Measurements from ENCODE around the gene SLC4A4. TPM values are rescaled to one million over a fixed set of nuclear protein-coding genes. Genes with fewer than 3 reads are reported as not detected.

Gene SLC4A4
- total and polyA plus RNA-seq, 3 experiments from 2014 or later, result 1.2 to 9.1 (median 1.3) TPM

GRCh38 chr4:71300964-71301363 is 37.9 kb upstream of the SLC4A4 start:
- CTCF ChIA-PET, result no interaction called here

DNA sequence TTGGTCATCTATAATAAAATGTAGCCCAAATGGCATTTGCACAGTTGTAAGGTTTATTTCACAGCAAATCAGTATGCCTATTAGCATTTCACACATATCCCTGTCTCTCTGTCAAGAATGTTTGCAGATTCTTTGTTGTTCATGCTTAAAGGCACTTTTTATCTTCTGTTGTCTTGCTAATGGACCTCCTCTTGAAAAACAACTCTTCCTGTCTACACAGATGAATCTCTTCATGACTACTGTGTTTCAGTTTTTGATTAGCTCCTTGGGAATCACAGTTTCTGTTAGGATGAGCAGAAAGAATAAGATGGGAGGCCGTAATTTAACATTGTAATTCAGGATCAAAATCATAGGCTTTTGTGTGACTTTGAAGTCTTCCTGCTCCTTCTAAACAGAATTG is 35.5 kb upstream of the SLC4A4 start:
- H3K27ac Mint-ChIP-seq, result no peak overlapping the region
- H3K9me3 ChIP-seq (ENCODE audit: low read length), result no peaks in the 10 kb centered on the region
- no peak overlapping the region for H3K4me3 Mint-ChIP-seq

More at GRCh38 chr4:71300964-71301363, 37.9 kb upstream of the SLC4A4 start:
- no peaks in the 10 kb centered on the region for H3K9me3 ChIP-seq (ENCODE audit: low read length)
- Mint-ChIP-seq H3K9me3 (no peaks in the 10 kb centered on the region), H3K4me3 (no peak overlapping the region), H3K27me3 (no peaks in the 10 kb centered on the region), H3K27ac (no peak overlapping the region), H3K4me1 (peaks cover 2 to 9% (median 6%) of the 10 kb centered on the region in 3 donors), H3K36me3 (peaks cover 0 to 1% (median 0%) of the 10 kb centered on the region in 3 donors)
- no peaks in the 10 kb centered on the region for H3K36me3 ChIP-seq (ENCODE audit: insufficient read depth, low read length)
- POLR2A ChIA-PET, result no interaction called here
- H3K4me1 ChIP-seq (ENCODE audit: insufficient read depth, low read length), result no peaks in the 10 kb centered on the region
- H3K27ac ChIP-seq (ENCODE audit: low read depth, low read length), result no peak overlapping the region
- no peaks in the 10 kb centered on the region for H3K27me3 ChIP-seq (ENCODE audit: insufficient read depth, low read length, poor library complexity, severe bottlenecking)
- no peak overlapping the region for H3K4me3 ChIP-seq (ENCODE audit: low read length)
- no peak for DNase-seq

GRCh38 chr4:71303850-71304249 is 35.0 kb upstream of the SLC4A4 start:
- peaks cover 2 to 6% (median 6%) of the 10 kb centered on the region in 3 donors for H3K4me1 Mint-ChIP-seq
- no peak overlapping the region for H3K4me3 Mint-ChIP-seq
- Histone ChIP-seq H3K4me1 (ENCODE audit: insufficient read depth, low read length) (no peaks in the 10 kb centered on the region), H3K27ac (ENCODE audit: low read depth, low read length) (no peak overlapping the region), H3K4me3 (ENCODE audit: low read length) (no peak overlapping the region), H3K36me3 (ENCODE audit: insufficient read depth, low read length) (no peaks in the 10 kb centered on the region), H3K27me3 (ENCODE audit: insufficient read depth, low read length, poor library complexity, severe bottlenecking) (no peaks in the 10 kb centered on the region), H3K9me3 (ENCODE audit: low read length) (no peaks in the 10 kb centered on the region)
- H3K9me3 Mint-ChIP-seq, result no peaks in the 10 kb centered on the region
- H3K27ac Mint-ChIP-seq, result no peak overlapping the region
- POLR2A ChIA-PET, result no interaction called here
- DNase-seq, result no peak
- H3K36me3 Mint-ChIP-seq, result peaks cover 0 to 3% (median 1%) of the 10 kb centered on the region in 3 donors
- no peaks in the 10 kb centered on the region for H3K27me3 Mint-ChIP-seq
- CTCF ChIA-PET, result no interaction called here

More for the DNA sequence above, 35.5 kb upstream of the SLC4A4 start:
- ChIA-PET POLR2A (no interaction called here), CTCF (no interaction called here)
- Histone ChIP-seq H3K4me1 (ENCODE audit: insufficient read depth, low read length) (no peaks in the 10 kb centered on the region), H3K36me3 (ENCODE audit: insufficient read depth, low read length) (no peaks in the 10 kb centered on the region), H3K27me3 (ENCODE audit: insufficient read depth, low read length, poor library complexity, severe bottlenecking) (no peaks in the 10 kb centered on the region), H3K27ac (ENCODE audit: low read depth, low read length) (no peak overlapping the region), H3K4me3 (ENCODE audit: low read length) (no peak overlapping the region)
- peaks cover 2 to 9% (median 6%) of the 10 kb centered on the region in 3 donors for H3K4me1 Mint-ChIP-seq
- H3K27me3 Mint-ChIP-seq, result no peaks in the 10 kb centered on the region
- no peaks in the 10 kb centered on the region for H3K9me3 Mint-ChIP-seq
- DNase-seq, result no peak
- H3K36me3 Mint-ChIP-seq, result peaks cover 0 to 2% (median 1%) of the 10 kb centered on the region in 3 donors

- Histone ChIP-seq H3K36me3 (ENCODE audit: insufficient read depth, low read length) (no peaks in the 10 kb centered on the region), H3K4me3 (ENCODE audit: low read length) (no peak overlapping the region), H3K27ac (ENCODE audit: low read depth, low read length) (no peak overlapping the region), H3K27me3 (ENCODE audit: insufficient read depth, low read length, poor library complexity, severe bottlenecking) (no peaks in the 10 kb centered on the region), H3K9me3 (ENCODE audit: low read length) (no peaks in the 10 kb centered on the region), H3K4me1 (ENCODE audit: insufficient read depth, low read length) (no peaks in the 10 kb centered on the region)
- Mint-ChIP-seq H3K27me3 (no peaks in the 10 kb centered on the region), H3K4me3 (no peak overlapping the region), H3K4me1 (peaks cover 2 to 6% (median 6%) of the 10 kb centered on the region in 3 donors), H3K9me3 (no peaks in the 10 kb centered on the region), H3K27ac (no peak overlapping the region), H3K36me3 (peaks cover 0 to 3% (median 1%) of the 10 kb centered on the region in 3 donors)
- DNase-seq, result no peak
- CTCF ChIA-PET, result no interaction called here
- POLR2A ChIA-PET, result no interaction called here
Observed at GRCh38 chr4:71304289-71304850, 34.5 kb upstream of the SLC4A4 start.

GRCh38 chr4:71307729-71308128 is 31.1 kb upstream of the SLC4A4 start:
- H3K4me1 Mint-ChIP-seq, result peaks cover 2 to 6% (median 6%) of the 10 kb centered on the region in 3 donors
- no peak overlapping the region for H3K27ac Mint-ChIP-seq
- H3K4me1 ChIP-seq (ENCODE audit: insufficient read depth, low read length), result no peaks in the 10 kb centered on the region
- no peaks in the 10 kb centered on the region for H3K36me3 ChIP-seq (ENCODE audit: insufficient read depth, low read length)
- no peak overlapping the region for H3K4me3 ChIP-seq (ENCODE audit: low read length)
- no peak for DNase-seq
- no peaks in the 10 kb centered on the region for H3K27me3 Mint-ChIP-seq
- ChIA-PET CTCF (interaction anchor here (1.0 kb wide), 1 partner anchor 35 kb away, joined by 3 read pairs; no protein-coding TSS in a partner anchor), POLR2A (no interaction called here)
- H3K9me3 ChIP-seq (ENCODE audit: low read length), result no peaks in the 10 kb centered on the region
- no peaks in the 10 kb centered on the region for H3K27me3 ChIP-seq (ENCODE audit: insufficient read depth, low read length, poor library complexity, severe bottlenecking)
- no peak overlapping the region for H3K4me3 Mint-ChIP-seq
- H3K27ac ChIP-seq (ENCODE audit: low read depth, low read length), result no peak overlapping the region
- H3K9me3 Mint-ChIP-seq, result peaks cover 0 to 8% (median 4%) of the 10 kb centered on the region in 5 donors
- peaks cover 0 to 13% (median 0%) of the 10 kb centered on the region in 3 donors for H3K36me3 Mint-ChIP-seq

DNA sequence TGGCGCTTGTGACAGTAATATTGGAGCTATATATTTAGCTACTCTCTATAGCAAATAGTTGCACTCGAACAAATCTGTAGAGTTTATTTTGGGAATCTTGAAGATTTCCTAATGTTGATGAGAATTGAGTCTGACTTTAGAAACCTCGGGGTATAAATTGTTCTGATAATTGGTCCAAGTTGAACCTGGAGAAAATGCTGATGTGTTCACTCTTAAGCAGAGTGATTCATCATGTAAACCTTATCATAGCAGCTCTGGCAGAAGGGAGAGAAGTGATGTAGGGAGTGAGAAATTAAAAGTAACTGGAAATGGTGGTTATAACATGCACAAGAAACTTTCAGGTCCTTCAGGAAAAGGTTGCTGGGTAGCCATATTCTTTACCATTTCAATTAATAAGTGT is 16.4 kb upstream of the SLC4A4 start:
- peaks cover 0 to 3% (median 0%) of the 10 kb centered on the region in 3 donors for H3K4me1 Mint-ChIP-seq
- Histone ChIP-seq H3K27me3 (ENCODE audit: insufficient read depth, low read length, poor library complexity, severe bottlenecking) (no peaks in the 10 kb centered on the region), H3K4me1 (ENCODE audit: insufficient read depth, low read length) (no peaks in the 10 kb centered on the region), H3K9me3 (ENCODE audit: low read length) (no peaks in the 10 kb centered on the region), H3K27ac (ENCODE audit: low read depth, low read length) (no peak overlapping the region), H3K36me3 (ENCODE audit: insufficient read depth, low read length) (no peaks in the 10 kb centered on the region), H3K4me3 (ENCODE audit: low read length) (no peak overlapping the region)
- no peaks in the 10 kb centered on the region for H3K36me3 Mint-ChIP-seq
- ChIA-PET POLR2A (no interaction called here), CTCF (no interaction called here)
- no peak overlapping the region for H3K4me3 Mint-ChIP-seq
- H3K27ac Mint-ChIP-seq, result no peak overlapping the region
- DNase-seq, result no peak
- no peaks in the 10 kb centered on the region for H3K27me3 Mint-ChIP-seq
- H3K9me3 Mint-ChIP-seq, result no peaks in the 10 kb centered on the region

DNA sequence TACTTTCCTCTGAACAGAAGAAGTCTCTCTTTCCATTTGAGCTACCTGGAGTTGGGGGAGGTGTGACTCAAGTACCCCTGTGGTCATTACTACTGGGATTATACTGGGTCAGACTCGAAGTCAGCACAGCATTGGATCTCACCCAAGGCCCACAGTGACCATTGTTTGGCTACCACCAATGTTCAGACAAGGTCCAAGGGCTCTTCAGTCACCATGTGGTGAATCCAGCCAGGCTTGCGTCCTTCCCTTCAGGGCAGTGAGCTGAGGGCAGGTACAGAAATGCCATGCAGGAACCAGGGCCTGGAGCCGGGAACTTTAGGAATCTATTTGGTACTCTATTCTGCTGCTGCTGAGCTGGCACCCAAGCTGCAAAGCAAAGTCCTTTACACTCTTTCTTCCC is 5.5 kb upstream of the SLC4A4 start:
- H3K9me3 ChIP-seq (ENCODE audit: low read length), result no peaks in the 10 kb centered on the region
- H3K27me3 ChIP-seq (ENCODE audit: insufficient read depth, low read length, poor library complexity, severe bottlenecking), result no peaks in the 10 kb centered on the region
- Mint-ChIP-seq H3K4me3 (no peak overlapping the region), H3K27me3 (no peaks in the 10 kb centered on the region), H3K27ac (peak overlapping the region in 1 of 8 donors; percentile 39), H3K9me3 (peaks cover 0 to 5% (median 2%) of the 10 kb centered on the region in 5 donors), H3K4me1 (peaks cover 0 to 2% (median 2%) of the 10 kb centered on the region in 3 donors), H3K36me3 (peaks cover 0 to 20% (median 0%) of the 10 kb centered on the region in 3 donors)
- no peak overlapping the region for H3K27ac ChIP-seq (ENCODE audit: low read depth, low read length)
- POLR2A ChIA-PET, result no interaction called here
- CTCF ChIA-PET, result interaction anchor here (1.4 kb wide), 1 partner anchor 15 kb away, joined by 3 read pairs; no protein-coding TSS in a partner anchor
- H3K4me3 ChIP-seq (ENCODE audit: low read length), result no peak overlapping the region
- DNase-seq, result no peak
- H3K36me3 ChIP-seq (ENCODE audit: insufficient read depth, low read length), result no peaks in the 10 kb centered on the region
- H3K4me1 ChIP-seq (ENCODE audit: insufficient read depth, low read length), result no peaks in the 10 kb centered on the region

- Mint-ChIP-seq H3K27ac (peak overlapping the region in 1 of 8 donors; percentile 39), H3K9me3 (peaks cover 0 to 5% (median 2%) of the 10 kb centered on the region in 5 donors), H3K36me3 (peaks cover 0 to 23% (median 0%) of the 10 kb centered on the region in 3 donors), H3K27me3 (no peaks in the 10 kb centered on the region), H3K4me1 (peaks cover 5 to 8% (median 6%) of the 10 kb centered on the region in 3 donors), H3K4me3 (no peak overlapping the region)
- Histone ChIP-seq H3K27ac (ENCODE audit: low read depth, low read length) (no peak overlapping the region), H3K9me3 (ENCODE audit: low read length) (no peaks in the 10 kb centered on the region), H3K36me3 (ENCODE audit: insufficient read depth, low read length) (no peaks in the 10 kb centered on the region), H3K27me3 (ENCODE audit: insufficient read depth, low read length, poor library complexity, severe bottlenecking) (no peaks in the 10 kb centered on the region), H3K4me3 (ENCODE audit: low read length) (no peak overlapping the region), H3K4me1 (ENCODE audit: insufficient read depth, low read length) (no peaks in the 10 kb centered on the region)
- ChIA-PET CTCF (interaction anchor here (1.4 kb wide), 1 partner anchor 16 kb away, joined by 3 read pairs; no protein-coding TSS in a partner anchor), POLR2A (no interaction called here)
- no peak for DNase-seq
Observed at GRCh38 chr4:71333960-71334359, 4.9 kb upstream of the SLC4A4 start.
